GM12878 (cell line): Measurements from ENCODE around the gene FGF14. TPM values are rescaled to one million over a fixed set of nuclear protein-coding genes. Genes with fewer than 3 reads are reported as not detected.

Experiments used
- ATAC-seq: fragments of 200-7000 bp; cut with Tn5 transposase; 3 replicates; pipeline ENCODE4 v1.9.1; 2020; ENCODE audit warnings: mild to moderate bottlenecking, moderate library complexity
- BruUV-seq: library from RNA; stranded (reverse); fragments of 400-500 nt; replicated peaks from 2 replicates; lab custom pipeline; 2021; lab: Mats Ljungman, UMichigan
- CTCF ChIA-PET: fragments of 300-600 bp; sonication (Branson Sonifier 250); formaldehyde crosslinking; extraction: SDS; loops from one replicate; lab custom pipeline; 2021; ENCODE audit warnings: inconsistent platforms; lab: Yijun Ruan, JAX
- POLR2A ChIA-PET: fragments of 350-600 bp; formaldehyde crosslinking; extraction: SDS; loops from one replicate; lab custom pipeline; 2021; ENCODE audit warnings: inconsistent platforms; lab: Charles Lee
- RAD21 ChIA-PET: fragments of 300-600 bp; sonication (Branson Sonifier 250); formaldehyde crosslinking; loops from one replicate; lab custom pipeline; 2023; ENCODE audit warnings: antibody characterized with exemption; ENCODE audit not compliant: unreplicated experiment; lab: Charles Lee
- SMC1A ChIA-PET: fragments of 300-600 bp; sonication (Branson Sonifier 250); formaldehyde crosslinking; loops from one replicate; lab custom pipeline; 2023; ENCODE audit not compliant: unreplicated experiment, uncharacterized antibody; lab: Charles Lee
- DNase-seq: peaks from one replicate; pipeline ENCODE4 v3.0.0-alpha.2; 2011; ENCODE audit warnings: low read depth, low spot score
- FAIRE-seq: peaks from 3 replicates; lab custom pipeline; 2011; peaks lifted over from hg19 to GRCh38; lab: Jason Lieb, UNC
- H2AFZ ChIP-seq: 2 replicates; pipeline ENCODE4 v1.6.0; 2011; ENCODE audit warnings: low read depth, low read length, control low read depth; ENCODE audit not compliant: control insufficient read depth
- H3K27ac ChIP-seq: 2 replicates; pipeline ENCODE4 v1.5.1; 2011; ENCODE audit warnings: control low read depth; ENCODE audit not compliant: control insufficient read depth, insufficient read depth
- H3K27me3 ChIP-seq, 2 experiments: replicated peaks in 1 of 2; 2 replicates each; pipeline versions ENCODE4 v1.6.0 to v1.6.1; 2011; ENCODE audit warnings: low read length in 1 of 2; ENCODE audit not compliant: control insufficient read depth in 2 of 2, insufficient read depth in 2 of 2
- H3K36me3 ChIP-seq, 2 experiments: 2 replicates each; pipeline ENCODE4 v1.5.1; 2011; ENCODE audit warnings: low read length in 1 of 2; ENCODE audit not compliant: control insufficient read depth in 2 of 2, insufficient read depth in 2 of 2
- H3K4me1 ChIP-seq: 2 replicates; pipeline ENCODE4 v1.6.1; 2011; ENCODE audit warnings: mild to moderate bottlenecking, low read length, moderate library complexity, mixed read lengths; ENCODE audit not compliant: control insufficient read depth, insufficient read depth
- H3K4me2 ChIP-seq: 2 replicates; pipeline ENCODE4 v1.6.0; 2011; ENCODE audit warnings: control low read depth; ENCODE audit not compliant: control insufficient read depth, insufficient read depth
- H3K4me3 ChIP-seq: fragments of 200-600 bp; sonication (generic); 2 replicates; pipeline ENCODE4 v1.5.1; 2016
- H3K79me2 ChIP-seq: 2 replicates; pipeline ENCODE4 v1.6.0; 2011; ENCODE audit warnings: low read length; ENCODE audit not compliant: control insufficient read depth, insufficient read depth
- H3K9ac ChIP-seq: 2 replicates; pipeline ENCODE4 v1.8.0; 2011; ENCODE audit warnings: low read length, control low read depth, mixed read lengths; ENCODE audit not compliant: control insufficient read depth, insufficient read depth
- H3K9me3 ChIP-seq: replicated peaks from 3 replicates; pipeline ENCODE4 v1.5.1; 2011; ENCODE audit warnings: mild to moderate bottlenecking, low read length; ENCODE audit not compliant: control insufficient read depth, insufficient read depth
- H4K20me1 ChIP-seq: 2 replicates; pipeline ENCODE4 v1.6.0; 2011; ENCODE audit not compliant: control insufficient read depth, insufficient read depth
- CBFB ChIP-seq: IDR thresholded peaks from 2 replicates; pipeline ENCODE4 v1.6.1; 2016; ENCODE audit warnings: antibody characterized with exemption, low read depth
- CBX5 ChIP-seq: sonication (generic); IDR thresholded peaks from 2 replicates; pipeline ENCODE4 v1.6.1; 2016; ENCODE audit warnings: low read depth, moderate library complexity, mild to moderate bottlenecking, inconsistent platforms
- CEBPB ChIP-seq, 2 experiments: fragments of 150-350 bp in 1 of 2; IDR thresholded peaks; 2 replicates each; pipeline ENCODE4 v1.6.1; 2012 to 2014; ENCODE audit warnings: low read depth in 2 of 2, low read length in 2 of 2, borderline replicate concordance in 1 of 2, inconsistent platforms in 1 of 2
- CHD1 ChIP-seq: IDR thresholded peaks from 2 replicates; pipeline ENCODE4 v1.6.1; 2012; ENCODE audit warnings: low read depth, low read length, improper control_type of control experiment
- CREB1 ChIP-seq: IDR thresholded peaks from 2 replicates; pipeline ENCODE4 v1.6.1; 2012; ENCODE audit warnings: low read depth, mild to moderate bottlenecking, inconsistent platforms
- DPF2 ChIP-seq: fragments of 450-650 bp; IDR thresholded peaks from 2 replicates; pipeline ENCODE4 v1.6.1; 2017; ENCODE audit warnings: mild to moderate bottlenecking
- ETV6 ChIP-seq, 2 experiments: fragments of 450-650 bp in 1 of 2; IDR thresholded peaks in 1 of 2; conservative IDR thresholded peaks in 1 of 2; 2 replicates each; pipeline ENCODE4 v1.6.1; 2014; ENCODE audit warnings: antibody characterized with exemption in 1 of 2, borderline replicate concordance in 1 of 2, low read depth in 1 of 2, mild to moderate bottlenecking in 1 of 2, moderate library complexity in 1 of 2
- HDAC2 ChIP-seq: fragments of 200-600 bp; sonication (generic); IDR thresholded peaks from 2 replicates; pipeline ENCODE4 v1.6.1; 2017
- JUND ChIP-seq: IDR thresholded peaks from 2 replicates; pipeline ENCODE4 v1.6.1; 2012; ENCODE audit warnings: low read depth, mild to moderate bottlenecking, low read length, improper control_type of control experiment, moderate library complexity
- KAT2A ChIP-seq: conservative IDR thresholded peaks from 2 replicates; pipeline ENCODE4 v1.6.1; 2011; ENCODE audit warnings: low read depth, low read length; ENCODE audit not compliant: control insufficient read depth
- NR2C1 ChIP-seq: fragments of 450-650 bp; IDR thresholded peaks from 2 replicates; pipeline ENCODE4 v1.6.1; 2017; ENCODE audit warnings: antibody characterized with exemption, mild to moderate bottlenecking, moderate library complexity
- SIN3A ChIP-seq: IDR thresholded peaks from 2 replicates; pipeline ENCODE4 v1.6.1; 2012; ENCODE audit warnings: low read depth, low read length, improper control_type of control experiment
- SMAD5 ChIP-seq: IDR thresholded peaks from 2 replicates; pipeline ENCODE4 v1.6.1; 2016; ENCODE audit warnings: antibody characterized with exemption, low read depth
- ZBED1 ChIP-seq: IDR thresholded peaks from 2 replicates; pipeline ENCODE4 v1.6.1; 2016; ENCODE audit warnings: borderline replicate concordance
- WGBS: methylation state at CpG from one replicate; pipeline ENCODE4 v1.1.6; 2016; ENCODE audit warnings: low lambda C conversion rate; ENCODE audit not compliant: insufficient replicate concordance, insufficient coverage; ENCODE audit errors: missing lambda C conversion rate; 5-methylcytosine and 5-hydroxymethylcytosine counted together
- in situ Hi-C: fragments of 300-500 bp; cut with MboI; formaldehyde crosslinking; loops from 9 replicates; pipeline ENCODE4 v1.14.3; 2018; ENCODE audit warnings: mixed read lengths
- intact Hi-C: fragments of 100-400 bp; cut with micrococcal nuclease; formaldehyde crosslinking; loops from one replicate; pipeline ENCODE4 v1.14.2; 2022; ENCODE audit not compliant: unreplicated experiment
- polyA plus RNA-seq, 11 experiments: library from polyadenylated mRNA; depleted of rRNA in 4 of 11; unstranded in 6 of 11; stranded (reverse) in 5 of 11; fragments of >200 nt; fragmentation: Nextera tagmentation in 4 of 11; fragmentation: Illumina TruSeq in 1 of 11; extraction: Ambion mirVana in 4 of 11; extraction: Trizol in 1 of 11; gene quantifications; 1 replicate in 1 of 11; 2 replicates in 10 of 11; pipeline versions ENCODE4 v1.2.1 to v1.2.3, GENCODE V29; 2011 to 2016; ENCODE audit warnings: inconsistent platforms in 2 of 11, missing spikeins in 2 of 11, low read depth in 1 of 11
- total RNA-seq, 4 experiments: library from RNA; depleted of rRNA in 3 of 4; stranded (reverse); fragments of >200 nt in 3 of 4; fragmentation: Illumina TruSeq in 1 of 4; extraction: Trizol in 1 of 4; gene quantifications; 2 replicates each; pipeline versions ENCODE4 v1.2.1 to v1.2.3, GENCODE V29; 2013 to 2021
- TF ChIP-seq, protein P1 (sequence below): IDR thresholded peaks from 2 replicates; pipeline ENCODE4 v1.6.1; 2012; ENCODE audit warnings: improper control_type of control experiment, low read depth, low read length; ENCODE audit not compliant: insufficient replicate concordance
- TF ChIP-seq, protein P2 (sequence below): fragments of 450-650 bp; IDR thresholded peaks from 2 replicates; pipeline ENCODE4 v1.6.1; 2017; ENCODE audit warnings: borderline replicate concordance

The FGF14 gene
- total and polyA plus RNA-seq, 10 of the 15 experiments (the other 5 are each of a cell fraction or from before 2014, with no cell fraction given): under 0.01 to 0.44 (median 0.04) TPM

DNA sequence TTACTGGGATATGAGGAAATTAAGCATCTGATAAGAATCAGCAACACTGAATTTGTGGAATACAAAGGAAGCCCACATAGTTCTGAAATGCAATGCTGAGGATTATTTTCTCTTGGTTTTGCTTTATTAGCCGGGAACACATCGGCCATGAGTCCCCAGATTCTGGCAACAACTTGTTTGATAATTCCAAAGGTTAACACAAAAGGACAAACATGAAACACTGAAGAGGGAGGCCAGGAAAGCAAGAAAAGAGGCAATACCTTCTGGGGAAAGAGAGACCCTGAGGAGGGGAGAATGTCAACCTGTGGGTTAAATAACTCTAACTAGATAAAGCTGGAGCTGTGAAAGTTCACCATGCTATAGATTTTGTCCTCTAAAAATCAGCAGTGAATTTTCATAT lies 663.5 kb downstream of the FGF14 start:
- CTCF ChIA-PET: no interaction called here
- Histone ChIP-seq H3K36me3 (no peaks in the 10 kb centered on the region), H3K9ac (no peak overlapping the region), H3K9me3 (no peaks in the 10 kb centered on the region), H3K4me1 (peaks cover 4% of the 10 kb centered on the region; the same call in 1 of the 2 replicates)
- DNase-seq: no peak
- TF ChIP-seq SMAD5 (no peak), CBFB (no peak), CHD1 (no peak), NR2C1 (no peak), ZBED1 (no peak), JUND (no peak), CBX5 (no peak), DPF2 (no peak), KAT2A (no peak), SIN3A (no peak), CEBPB (IDR thresholded peaks at IDR 0.05; ENCODE audit: borderline replicate concordance in 1 of 2, low read depth in 2 of 2, low read length in 2 of 2) (no peak), ETV6 (conservative IDR thresholded peaks at IDR 0.05 in 1 of 2, IDR thresholded peaks at IDR 0.05 in 1 of 2; ENCODE audit: borderline replicate concordance in 1 of 2, low read depth in 1 of 2) (no peak), CREB1 (no peak), HDAC2 (no peak)
- TF ChIP-seq, protein P1, sequence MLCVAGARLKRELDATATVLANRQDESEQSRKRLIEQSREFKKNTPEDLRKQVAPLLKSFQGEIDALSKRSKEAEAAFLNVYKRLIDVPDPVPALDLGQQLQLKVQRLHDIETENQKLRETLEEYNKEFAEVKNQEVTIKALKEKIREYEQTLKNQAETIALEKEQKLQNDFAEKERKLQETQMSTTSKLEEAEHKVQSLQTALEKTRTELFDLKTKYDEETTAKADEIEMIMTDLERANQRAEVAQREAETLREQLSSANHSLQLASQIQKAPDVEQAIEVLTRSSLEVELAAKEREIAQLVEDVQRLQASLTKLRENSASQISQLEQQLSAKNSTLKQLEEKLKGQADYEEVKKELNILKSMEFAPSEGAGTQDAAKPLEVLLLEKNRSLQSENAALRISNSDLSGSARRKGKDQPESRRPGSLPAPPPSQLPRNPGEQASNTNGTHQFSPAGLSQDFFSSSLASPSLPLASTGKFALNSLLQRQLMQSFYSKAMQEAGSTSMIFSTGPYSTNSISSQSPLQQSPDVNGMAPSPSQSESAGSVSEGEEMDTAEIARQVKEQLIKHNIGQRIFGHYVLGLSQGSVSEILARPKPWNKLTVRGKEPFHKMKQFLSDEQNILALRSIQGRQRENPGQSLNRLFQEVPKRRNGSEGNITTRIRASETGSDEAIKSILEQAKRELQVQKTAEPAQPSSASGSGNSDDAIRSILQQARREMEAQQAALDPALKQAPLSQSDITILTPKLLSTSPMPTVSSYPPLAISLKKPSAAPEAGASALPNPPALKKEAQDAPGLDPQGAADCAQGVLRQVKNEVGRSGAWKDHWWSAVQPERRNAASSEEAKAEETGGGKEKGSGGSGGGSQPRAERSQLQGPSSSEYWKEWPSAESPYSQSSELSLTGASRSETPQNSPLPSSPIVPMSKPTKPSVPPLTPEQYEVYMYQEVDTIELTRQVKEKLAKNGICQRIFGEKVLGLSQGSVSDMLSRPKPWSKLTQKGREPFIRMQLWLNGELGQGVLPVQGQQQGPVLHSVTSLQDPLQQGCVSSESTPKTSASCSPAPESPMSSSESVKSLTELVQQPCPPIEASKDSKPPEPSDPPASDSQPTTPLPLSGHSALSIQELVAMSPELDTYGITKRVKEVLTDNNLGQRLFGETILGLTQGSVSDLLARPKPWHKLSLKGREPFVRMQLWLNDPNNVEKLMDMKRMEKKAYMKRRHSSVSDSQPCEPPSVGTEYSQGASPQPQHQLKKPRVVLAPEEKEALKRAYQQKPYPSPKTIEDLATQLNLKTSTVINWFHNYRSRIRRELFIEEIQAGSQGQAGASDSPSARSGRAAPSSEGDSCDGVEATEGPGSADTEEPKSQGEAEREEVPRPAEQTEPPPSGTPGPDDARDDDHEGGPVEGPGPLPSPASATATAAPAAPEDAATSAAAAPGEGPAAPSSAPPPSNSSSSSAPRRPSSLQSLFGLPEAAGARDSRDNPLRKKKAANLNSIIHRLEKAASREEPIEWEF: no peak
- TF ChIP-seq, protein P2, sequence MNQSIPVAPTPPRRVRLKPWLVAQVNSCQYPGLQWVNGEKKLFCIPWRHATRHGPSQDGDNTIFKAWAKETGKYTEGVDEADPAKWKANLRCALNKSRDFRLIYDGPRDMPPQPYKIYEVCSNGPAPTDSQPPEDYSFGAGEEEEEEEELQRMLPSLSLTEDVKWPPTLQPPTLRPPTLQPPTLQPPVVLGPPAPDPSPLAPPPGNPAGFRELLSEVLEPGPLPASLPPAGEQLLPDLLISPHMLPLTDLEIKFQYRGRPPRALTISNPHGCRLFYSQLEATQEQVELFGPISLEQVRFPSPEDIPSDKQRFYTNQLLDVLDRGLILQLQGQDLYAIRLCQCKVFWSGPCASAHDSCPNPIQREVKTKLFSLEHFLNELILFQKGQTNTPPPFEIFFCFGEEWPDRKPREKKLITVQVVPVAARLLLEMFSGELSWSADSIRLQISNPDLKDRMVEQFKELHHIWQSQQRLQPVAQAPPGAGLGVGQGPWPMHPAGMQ: no peak
- TF ChIP-seq, all 136 proteins: peak for 0
- 69% methylated on average over 2 of the region's 2 CpGs for WGBS
- Histone ChIP-seq H3K4me2 (no peak overlapping the region), H3K4me3 (no peak overlapping the region), H2AFZ (no peak overlapping the region), H3K27me3 (no peaks in the 10 kb centered on the region), H3K79me2 (no peaks in the 10 kb centered on the region), H4K20me1 (no peaks in the 10 kb centered on the region), H3K27ac (no peak overlapping the region)
- in situ Hi-C loops (no loop called here), intact Hi-C loops (no loop called here)
- ATAC-seq (no peak), FAIRE-seq (no peak)
- ChIA-PET RAD21 (interaction anchor here (1.4 kb wide), 1 partner anchor 210 kb away, joined by 3 read pairs; no protein-coding TSS in a partner anchor), POLR2A (no interaction called here), SMC1A (interaction anchor here (1.0 kb wide), 1 partner anchor 27 kb away, joined by 3 read pairs; no protein-coding TSS in a partner anchor)
- BruUV-seq: no TSS peak
